DND-41 (cell line): ENCODE measurements around the gene FLII.

ENCODE experiments used
- CTCF ChIP-seq: IDR thresholded peaks from 2 replicates; pipeline ENCODE4 v1.5.1; 2012; ENCODE audit warnings: borderline replicate concordance, low read length, moderate library complexity, mild to moderate bottlenecking; ENCODE audit not compliant: poor library complexity, severe bottlenecking; ENCODE audit errors: extremely low read depth
- EZH2 ChIP-seq: IDR thresholded peaks from 3 replicates; pipeline ENCODE4 v1.6.1; 2012; ENCODE audit warnings: borderline replicate concordance, low read depth, mild to moderate bottlenecking, moderate library complexity, low read length, inconsistent platforms; ENCODE audit not compliant: severe bottlenecking

- TF ChIP-seq CTCF (no peak), EZH2 (no peak)
Observed at GRCh38 chr17:18261659-18262058, 3.1 kb upstream of the FLII start.
